ENCODE data around the gene THBS4. TPM values are rescaled to one million over a fixed set of nuclear protein-coding genes. Genes with fewer than 3 reads are reported as not detected.

The THBS4 gene
- total RNA-seq, 1 donor from 2014 or later: not detected

- no peak for DNase-seq (ENCODE audit: low spot score)
Observed at GRCh38 chr5:80043187-80043586, 8.0 kb downstream of the THBS4 start.

GRCh38 chr5:80048084-80048780 is 13.1 kb downstream of the THBS4 start:
- no peak for DNase-seq (ENCODE audit: low spot score)

- DNase-seq (ENCODE audit: low spot score): no peak
Observed at GRCh38 chr5:80052464-80052863, 17.3 kb downstream of the THBS4 start.

- DNase-seq (ENCODE audit: low spot score): no peak
Observed at GRCh38 chr5:80054682-80055081, 19.5 kb downstream of the THBS4 start.

- DNase-seq (ENCODE audit: low spot score): no peak
Observed at GRCh38 chr5:80055491-80056170, 20.5 kb downstream of the THBS4 start.

- no peak for DNase-seq (ENCODE audit: low spot score)
Observed at GRCh38 chr5:80057099-80057498, 22.0 kb downstream of the THBS4 start.

GRCh38 chr5:80057921-80058320 is 22.8 kb downstream of the THBS4 start:
- no peak for DNase-seq (ENCODE audit: low spot score)

GRCh38 chr5:80059354-80059980 is 24.3 kb downstream of the THBS4 start:
- DNase-seq (ENCODE audit: low spot score): no peak

- peak; percentile 7 for DNase-seq (ENCODE audit: low spot score)
Observed at GRCh38 chr5:80060966-80061365, 25.8 kb downstream of the THBS4 start.

GRCh38 chr5:80061547-80061946 is 26.4 kb downstream of the THBS4 start:
- DNase-seq (ENCODE audit: low spot score): no peak

GRCh38 chr5:80064124-80064523 is 29.0 kb downstream of the THBS4 start:
- no peak for DNase-seq (ENCODE audit: low spot score)

- DNase-seq (ENCODE audit: low spot score): no peak
Observed at GRCh38 chr5:80067016-80067415, 31.9 kb downstream of the THBS4 start.

- no peak for DNase-seq (ENCODE audit: low spot score)
Observed at GRCh38 chr5:80067531-80068245, 32.5 kb downstream of the THBS4 start.

GRCh38 chr5:80068246-80068636 is 33.1 kb downstream of the THBS4 start:
- DNase-seq (ENCODE audit: low spot score): no peak

GRCh38 chr5:80068775-80069174 is 33.6 kb downstream of the THBS4 start:
- no peak for DNase-seq (ENCODE audit: low spot score)

- no peak for DNase-seq (ENCODE audit: low spot score)
Observed at GRCh38 chr5:80069251-80069800, 34.2 kb downstream of the THBS4 start.

- DNase-seq (ENCODE audit: low spot score): peak; percentile 27
Observed at GRCh38 chr5:80069918-80070318, 34.8 kb downstream of the THBS4 start.

- DNase-seq (ENCODE audit: low spot score): peak; percentile 49
Observed at GRCh38 chr5:80070338-80071056, 35.3 kb downstream of the THBS4 start.

- no peak for DNase-seq (ENCODE audit: low spot score)
Observed at GRCh38 chr5:80071510-80072021, 36.4 kb downstream of the THBS4 start.

- DNase-seq (ENCODE audit: low spot score): no peak
Observed at GRCh38 chr5:80072103-80073073, 37.2 kb downstream of the THBS4 start.

All from umbilical cord (tissue), 2 donors.